Panc1 (cell line): ENCODE data around the gene IP6K1. TPM values are rescaled to one million over a fixed set of nuclear protein-coding genes. Genes with fewer than 3 reads are reported as not detected.

ENCODE experiments used
- ATAC-seq: fragments of 200-7000 bp; cut with Tn5 transposase; 2 replicates; pipeline ENCODE4 v1.9.1; 2020; ENCODE audit warnings: mild to moderate bottlenecking, moderate library complexity
- BruUV-seq: library from RNA; stranded (reverse); fragments of 400-500 nt; replicated peaks from 2 replicates; lab custom pipeline; 2021; lab: Mats Ljungman, UMichigan
- CTCF ChIA-PET: fragments of 300-600 bp; sonication (Branson Sonifier 250); formaldehyde crosslinking; loops from one replicate; lab custom pipeline; 2022; ENCODE audit warnings: antibody characterized with exemption; lab: Charles Lee
- POLR2A ChIA-PET: fragments of 300-600 bp; sonication (Branson Sonifier 250); formaldehyde crosslinking; loops from one replicate; lab custom pipeline; 2022; ENCODE audit warnings: antibody characterized with exemption; lab: Charles Lee
- DNase-seq: peaks from one replicate; pipeline ENCODE4 v3.0.0-alpha.2; 2010; ENCODE audit warnings: low read depth, low spot score
- H3K27ac ChIP-seq: 2 replicates; pipeline ENCODE4 v1.5.1; 2011; ENCODE audit warnings: mild to moderate bottlenecking, low read length, inconsistent platforms
- H3K27me3 ChIP-seq: fragments of 200-500 bp; sonication (Bioruptor generic); 2 replicates; pipeline ENCODE4 v1.6.0; 2014; ENCODE audit warnings: low read length, inconsistent platforms; ENCODE audit not compliant: control insufficient read depth, insufficient read depth
- H3K36me3 ChIP-seq: fragments of 200-500 bp; sonication (Bioruptor generic); 2 replicates; pipeline ENCODE4 v1.5.1; 2014; ENCODE audit warnings: inconsistent platforms, mild to moderate bottlenecking, low read length, moderate library complexity; ENCODE audit not compliant: control insufficient read depth, insufficient read depth
- H3K4me1 ChIP-seq: 2 replicates; pipeline ENCODE4 v1.5.1; 2011; ENCODE audit warnings: inconsistent platforms, mild to moderate bottlenecking, low read length, moderate library complexity; ENCODE audit not compliant: control insufficient read depth, insufficient read depth
- H3K4me3 ChIP-seq, 2 experiments: 2 replicates each; pipeline ENCODE4 v1.5.1; 2011 to 2012; ENCODE audit warnings: low read depth in 2 of 2, low read length in 2 of 2, mild to moderate bottlenecking in 2 of 2, inconsistent platforms in 1 of 2, moderate library complexity in 1 of 2
- H3K9me3 ChIP-seq: fragments of 200-500 bp; sonication (Bioruptor generic); 2 replicates; pipeline ENCODE4 v1.5.1; 2014; ENCODE audit warnings: low read depth, mild to moderate bottlenecking, inconsistent platforms, low read length, moderate library complexity; ENCODE audit not compliant: control insufficient read depth, insufficient read depth
- POLR2AphosphoS5 ChIP-seq: IDR thresholded peaks from 2 replicates; pipeline ENCODE4 v1.6.1; 2012; ENCODE audit warnings: mild to moderate bottlenecking, low read depth, low read length, moderate library complexity
- SIN3A ChIP-seq: IDR thresholded peaks from 2 replicates; pipeline ENCODE4 v1.6.1; 2012; ENCODE audit warnings: low read depth, mild to moderate bottlenecking, low read length, moderate library complexity, borderline replicate concordance; ENCODE audit not compliant: insufficient read depth
- TCF7L2 ChIP-seq: IDR thresholded peaks from 2 replicates; pipeline ENCODE4 v1.6.1; 2011; ENCODE audit warnings: mild to moderate bottlenecking, low read depth, low read length, inconsistent platforms
- in situ Hi-C: cut with HindIII; loops from 2 replicates; pipeline ENCODE4 v1.10.0; 2016; ENCODE audit warnings: low sequenced_read_pairs, low pct_unique_long_range_greater_than_20kb
- intact Hi-C: fragments of 100-400 bp; cut with micrococcal nuclease; formaldehyde crosslinking; loops from one replicate; pipeline ENCODE4 v1.10.0; 2022; ENCODE audit not compliant: unreplicated experiment
- total RNA-seq: library from RNA; stranded (reverse); gene quantifications from one replicate; pipeline ENCODE4 v1.2.1, GENCODE V29; 2021; ENCODE audit not compliant: unreplicated experiment
- TF ChIP-seq, protein P1 (sequence below): fragments of 450-650 bp; IDR thresholded peaks from 2 replicates; pipeline ENCODE4 v1.5.1; 2017; ENCODE audit warnings: mild to moderate bottlenecking
- TF ChIP-seq, protein P2 (sequence below), 2 experiments: IDR thresholded peaks; 2 replicates each; pipeline ENCODE4 v1.6.1; 2011 to 2012; ENCODE audit warnings: low read depth in 2 of 2, control low read depth in 1 of 2, low read length in 1 of 2, mild to moderate bottlenecking in 1 of 2, moderate library complexity in 1 of 2; ENCODE audit not compliant: insufficient read depth in 1 of 2

Gene IP6K1
- total RNA-seq, 1 experiment from 2014 or later = 39.8 TPM

DNA sequence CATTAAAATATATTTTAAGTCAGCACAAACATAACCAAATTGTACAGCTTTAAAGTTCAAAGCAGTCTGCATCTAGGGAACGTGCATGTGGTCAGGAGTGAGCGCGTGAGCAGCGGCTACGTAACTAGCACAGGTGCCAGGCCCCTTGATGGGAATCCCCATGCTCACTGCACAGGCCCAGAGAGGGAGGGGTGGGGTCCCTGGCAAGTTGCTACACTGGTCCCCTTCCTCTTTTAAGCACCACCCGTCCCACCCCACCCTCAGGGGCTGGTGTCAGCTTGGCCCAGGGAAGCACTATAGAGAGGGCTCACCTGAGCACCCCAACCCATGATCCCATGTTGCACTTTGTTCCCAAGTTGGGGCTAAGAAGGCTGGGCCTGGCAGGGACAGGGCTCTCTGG lies 61.8 kb downstream of the IP6K1 start:
- H3K27ac ChIP-seq = peak overlapping the region; percentile 90
- in situ Hi-C loops (no loop called here), intact Hi-C loops (no loop called here)
- H3K4me1 ChIP-seq = peaks cover 16% of the 10 kb centered on the region
- ATAC-seq (no peak), DNase-seq (no peak)
- peak overlapping the region; percentile 59 to 89 for H3K4me3 ChIP-seq
- ChIA-PET CTCF (no interaction called here), POLR2A (no interaction called here)
- no peaks in the 10 kb centered on the region for H3K27me3 ChIP-seq
- no TSS peak for BruUV-seq
- H3K9me3 ChIP-seq = no peaks in the 10 kb centered on the region
- no peak for TF ChIP-seq TCF7L2
- TF ChIP-seq, protein P1, sequence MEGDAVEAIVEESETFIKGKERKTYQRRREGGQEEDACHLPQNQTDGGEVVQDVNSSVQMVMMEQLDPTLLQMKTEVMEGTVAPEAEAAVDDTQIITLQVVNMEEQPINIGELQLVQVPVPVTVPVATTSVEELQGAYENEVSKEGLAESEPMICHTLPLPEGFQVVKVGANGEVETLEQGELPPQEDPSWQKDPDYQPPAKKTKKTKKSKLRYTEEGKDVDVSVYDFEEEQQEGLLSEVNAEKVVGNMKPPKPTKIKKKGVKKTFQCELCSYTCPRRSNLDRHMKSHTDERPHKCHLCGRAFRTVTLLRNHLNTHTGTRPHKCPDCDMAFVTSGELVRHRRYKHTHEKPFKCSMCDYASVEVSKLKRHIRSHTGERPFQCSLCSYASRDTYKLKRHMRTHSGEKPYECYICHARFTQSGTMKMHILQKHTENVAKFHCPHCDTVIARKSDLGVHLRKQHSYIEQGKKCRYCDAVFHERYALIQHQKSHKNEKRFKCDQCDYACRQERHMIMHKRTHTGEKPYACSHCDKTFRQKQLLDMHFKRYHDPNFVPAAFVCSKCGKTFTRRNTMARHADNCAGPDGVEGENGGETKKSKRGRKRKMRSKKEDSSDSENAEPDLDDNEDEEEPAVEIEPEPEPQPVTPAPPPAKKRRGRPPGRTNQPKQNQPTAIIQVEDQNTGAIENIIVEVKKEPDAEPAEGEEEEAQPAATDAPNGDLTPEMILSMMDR = no peak
- TF ChIP-seq POLR2AphosphoS5 = no peak
- TF ChIP-seq SIN3A = no peak
- TF ChIP-seq, protein P2, sequence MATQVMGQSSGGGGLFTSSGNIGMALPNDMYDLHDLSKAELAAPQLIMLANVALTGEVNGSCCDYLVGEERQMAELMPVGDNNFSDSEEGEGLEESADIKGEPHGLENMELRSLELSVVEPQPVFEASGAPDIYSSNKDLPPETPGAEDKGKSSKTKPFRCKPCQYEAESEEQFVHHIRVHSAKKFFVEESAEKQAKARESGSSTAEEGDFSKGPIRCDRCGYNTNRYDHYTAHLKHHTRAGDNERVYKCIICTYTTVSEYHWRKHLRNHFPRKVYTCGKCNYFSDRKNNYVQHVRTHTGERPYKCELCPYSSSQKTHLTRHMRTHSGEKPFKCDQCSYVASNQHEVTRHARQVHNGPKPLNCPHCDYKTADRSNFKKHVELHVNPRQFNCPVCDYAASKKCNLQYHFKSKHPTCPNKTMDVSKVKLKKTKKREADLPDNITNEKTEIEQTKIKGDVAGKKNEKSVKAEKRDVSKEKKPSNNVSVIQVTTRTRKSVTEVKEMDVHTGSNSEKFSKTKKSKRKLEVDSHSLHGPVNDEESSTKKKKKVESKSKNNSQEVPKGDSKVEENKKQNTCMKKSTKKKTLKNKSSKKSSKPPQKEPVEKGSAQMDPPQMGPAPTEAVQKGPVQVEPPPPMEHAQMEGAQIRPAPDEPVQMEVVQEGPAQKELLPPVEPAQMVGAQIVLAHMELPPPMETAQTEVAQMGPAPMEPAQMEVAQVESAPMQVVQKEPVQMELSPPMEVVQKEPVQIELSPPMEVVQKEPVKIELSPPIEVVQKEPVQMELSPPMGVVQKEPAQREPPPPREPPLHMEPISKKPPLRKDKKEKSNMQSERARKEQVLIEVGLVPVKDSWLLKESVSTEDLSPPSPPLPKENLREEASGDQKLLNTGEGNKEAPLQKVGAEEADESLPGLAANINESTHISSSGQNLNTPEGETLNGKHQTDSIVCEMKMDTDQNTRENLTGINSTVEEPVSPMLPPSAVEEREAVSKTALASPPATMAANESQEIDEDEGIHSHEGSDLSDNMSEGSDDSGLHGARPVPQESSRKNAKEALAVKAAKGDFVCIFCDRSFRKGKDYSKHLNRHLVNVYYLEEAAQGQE (IDR thresholded peaks at IDR 0.05; ENCODE audit: insufficient read depth in 1 of 2, low read depth in 2 of 2, low read length in 1 of 2) = no peak
- peaks cover 3% of the 10 kb centered on the region for H3K36me3 ChIP-seq

DNA sequence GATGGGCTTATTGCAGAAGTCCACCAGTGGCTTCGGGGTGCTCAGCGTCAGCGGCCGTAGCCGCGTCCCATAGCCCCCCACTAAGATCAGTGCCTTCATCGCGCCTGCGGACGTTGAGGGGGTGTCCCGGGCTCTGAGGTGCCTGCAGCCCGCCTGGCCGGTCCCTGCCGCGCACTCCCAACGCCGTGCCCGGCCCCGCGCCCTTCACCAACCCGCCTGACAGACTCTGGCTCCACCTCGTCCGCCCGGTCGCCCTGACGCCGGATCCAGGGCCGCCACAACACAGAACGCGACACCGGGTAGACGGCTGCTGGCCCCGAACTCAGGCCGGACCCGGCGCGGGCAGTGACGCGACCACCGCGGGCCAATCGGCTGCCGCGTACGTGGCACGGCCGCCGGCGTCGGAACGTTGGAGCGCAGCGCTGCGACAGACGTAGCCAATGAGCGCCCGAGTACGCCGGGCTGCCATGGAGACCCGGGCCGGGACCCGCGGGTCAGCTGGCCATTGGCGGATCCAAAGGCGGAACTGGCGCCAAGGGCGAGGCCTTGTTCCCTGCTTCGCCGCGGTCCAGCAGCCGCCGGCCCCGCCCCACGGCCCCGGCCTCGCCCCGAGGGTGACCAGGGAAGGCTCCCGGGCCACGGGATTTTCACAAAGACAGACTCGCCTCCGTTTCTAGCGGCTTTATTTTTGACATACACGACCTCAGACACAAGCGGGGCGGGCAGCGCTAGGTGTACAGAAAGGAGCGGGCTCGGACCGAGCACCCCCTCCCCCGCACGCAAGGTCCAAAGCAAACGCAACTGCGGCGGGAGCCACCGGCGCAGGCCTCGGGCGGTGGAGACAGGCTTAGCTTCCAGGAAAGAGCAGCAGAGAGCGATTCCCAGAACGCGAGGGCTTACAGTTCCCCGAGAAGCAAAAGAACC lies 62.5 kb downstream of the IP6K1 start, which contains the start of gene GMPPB:
Gene GMPPB (minus strand): TSS at position 324 of the 924 bp plus-strand sequence. CDS start 225 bp downstream, at position 99.
- Histone ChIP-seq H3K36me3 (peaks cover 3% of the 10 kb centered on the region), H3K4me1 (peaks cover 16% of the 10 kb centered on the region), H3K4me3 (peak within 1 kb of the TSS; percentile 72 to 89), H3K27me3 (no peaks in the 10 kb centered on the region), H3K9me3 (no peaks in the 10 kb centered on the region), H3K27ac (peak within 1 kb of the TSS; percentile 90)
- POLR2A ChIA-PET = no interaction called here
- DNase-seq = peak; percentile 48
- intact Hi-C loops = no loop called here
- in situ Hi-C loops = no loop called here
- TSS peak; percentile 73 for BruUV-seq
- TF ChIP-seq POLR2AphosphoS5 = peak; percentile 85
- no peak; the same call in 1 of the 2 replicates for TF ChIP-seq SIN3A
- TF ChIP-seq TCF7L2 = no peak
- TF ChIP-seq, protein P1 = no peak
- TF ChIP-seq, protein P2 (IDR thresholded peaks at IDR 0.05; ENCODE audit: insufficient read depth in 1 of 2, low read depth in 2 of 2, low read length in 1 of 2) = 0 out of 4 replicates have a peak, but pooled peaks of 1 of the 2 experiments have one; percentile 15
- CTCF ChIA-PET = interaction anchor here (0.6 kb wide), 1 partner anchor 118 kb away, joined by 3 read pairs; no protein-coding TSS in a partner anchor
- peak; percentile 90 for ATAC-seq
